ENCODE results near the gene PEX10.

DNA sequence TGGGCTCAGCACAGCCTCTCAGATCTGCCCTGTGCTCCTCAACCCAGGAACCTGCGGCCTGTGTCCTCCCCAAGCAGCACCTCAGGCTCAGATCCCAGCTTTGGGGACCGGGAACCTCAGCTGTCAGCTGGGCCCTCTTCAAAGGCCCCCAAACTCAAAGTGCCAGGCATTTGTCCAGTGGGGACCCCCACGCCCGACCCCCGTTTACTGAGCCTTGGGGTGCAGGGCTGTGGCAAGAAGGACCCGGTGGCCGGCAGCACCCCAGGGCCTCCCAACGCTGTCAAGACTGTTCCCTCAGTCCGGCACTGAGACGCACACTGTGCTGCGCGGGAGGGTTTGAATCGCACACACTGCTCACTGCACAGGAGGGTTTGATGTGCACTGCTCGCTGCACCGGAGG, 56.0 kb downstream of the PEX10 start:
- TF ChIP-seq EZH2 (IDR thresholded peaks at IDR 0.05; ENCODE audit: borderline replicate concordance, control insufficient read depth, low read depth, low read length), result no peak
- TF ChIP-seq, protein P1, sequence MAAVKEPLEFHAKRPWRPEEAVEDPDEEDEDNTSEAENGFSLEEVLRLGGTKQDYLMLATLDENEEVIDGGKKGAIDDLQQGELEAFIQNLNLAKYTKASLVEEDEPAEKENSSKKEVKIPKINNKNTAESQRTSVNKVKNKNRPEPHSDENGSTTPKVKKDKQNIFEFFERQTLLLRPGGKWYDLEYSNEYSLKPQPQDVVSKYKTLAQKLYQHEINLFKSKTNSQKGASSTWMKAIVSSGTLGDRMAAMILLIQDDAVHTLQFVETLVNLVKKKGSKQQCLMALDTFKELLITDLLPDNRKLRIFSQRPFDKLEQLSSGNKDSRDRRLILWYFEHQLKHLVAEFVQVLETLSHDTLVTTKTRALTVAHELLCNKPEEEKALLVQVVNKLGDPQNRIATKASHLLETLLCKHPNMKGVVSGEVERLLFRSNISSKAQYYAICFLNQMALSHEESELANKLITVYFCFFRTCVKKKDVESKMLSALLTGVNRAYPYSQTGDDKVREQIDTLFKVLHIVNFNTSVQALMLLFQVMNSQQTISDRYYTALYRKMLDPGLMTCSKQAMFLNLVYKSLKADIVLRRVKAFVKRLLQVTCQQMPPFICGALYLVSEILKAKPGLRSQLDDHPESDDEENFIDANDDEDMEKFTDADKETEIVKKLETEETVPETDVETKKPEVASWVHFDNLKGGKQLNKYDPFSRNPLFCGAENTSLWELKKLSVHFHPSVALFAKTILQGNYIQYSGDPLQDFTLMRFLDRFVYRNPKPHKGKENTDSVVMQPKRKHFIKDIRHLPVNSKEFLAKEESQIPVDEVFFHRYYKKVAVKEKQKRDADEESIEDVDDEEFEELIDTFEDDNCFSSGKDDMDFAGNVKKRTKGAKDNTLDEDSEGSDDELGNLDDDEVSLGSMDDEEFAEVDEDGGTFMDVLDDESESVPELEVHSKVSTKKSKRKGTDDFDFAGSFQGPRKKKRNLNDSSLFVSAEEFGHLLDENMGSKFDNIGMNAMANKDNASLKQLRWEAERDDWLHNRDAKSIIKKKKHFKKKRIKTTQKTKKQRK (IDR thresholded peaks at IDR 0.05; ENCODE audit: low read depth, low read length), result no peak
- no peak for TF ChIP-seq CBX5 (IDR thresholded peaks at IDR 0.05; ENCODE audit: low read depth)
- TF ChIP-seq, protein P2, sequence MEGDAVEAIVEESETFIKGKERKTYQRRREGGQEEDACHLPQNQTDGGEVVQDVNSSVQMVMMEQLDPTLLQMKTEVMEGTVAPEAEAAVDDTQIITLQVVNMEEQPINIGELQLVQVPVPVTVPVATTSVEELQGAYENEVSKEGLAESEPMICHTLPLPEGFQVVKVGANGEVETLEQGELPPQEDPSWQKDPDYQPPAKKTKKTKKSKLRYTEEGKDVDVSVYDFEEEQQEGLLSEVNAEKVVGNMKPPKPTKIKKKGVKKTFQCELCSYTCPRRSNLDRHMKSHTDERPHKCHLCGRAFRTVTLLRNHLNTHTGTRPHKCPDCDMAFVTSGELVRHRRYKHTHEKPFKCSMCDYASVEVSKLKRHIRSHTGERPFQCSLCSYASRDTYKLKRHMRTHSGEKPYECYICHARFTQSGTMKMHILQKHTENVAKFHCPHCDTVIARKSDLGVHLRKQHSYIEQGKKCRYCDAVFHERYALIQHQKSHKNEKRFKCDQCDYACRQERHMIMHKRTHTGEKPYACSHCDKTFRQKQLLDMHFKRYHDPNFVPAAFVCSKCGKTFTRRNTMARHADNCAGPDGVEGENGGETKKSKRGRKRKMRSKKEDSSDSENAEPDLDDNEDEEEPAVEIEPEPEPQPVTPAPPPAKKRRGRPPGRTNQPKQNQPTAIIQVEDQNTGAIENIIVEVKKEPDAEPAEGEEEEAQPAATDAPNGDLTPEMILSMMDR (IDR thresholded peaks at IDR 0.05 in 2 of 3, conservative IDR thresholded peaks at IDR 0.05 in 1 of 3; ENCODE audit: control insufficient read depth in 2 of 3, extremely low read depth in 1 of 3, insufficient read depth in 1 of 3, low read depth in 3 of 3, low read length in 3 of 3), result no peak
- TF ChIP-seq CUX1 (IDR thresholded peaks at IDR 0.05; ENCODE audit: insufficient replicate concordance, low read depth, low read length), result no peak
- TF ChIP-seq YY1 (IDR thresholded peaks at IDR 0.05; ENCODE audit: low read depth, low read length), result no peak
- TF ChIP-seq HDAC2 (IDR thresholded peaks at IDR 0.05), result no peak
- no peak for TF ChIP-seq BCL11A (IDR thresholded peaks at IDR 0.05; ENCODE audit: low read depth, low read length)
